ENCODE data around the gene NECAB2. TPM values are rescaled to one million over a fixed set of nuclear protein-coding genes. Genes with fewer than 3 reads are reported as not detected.

Gene NECAB2
- polyA plus RNA-seq, 1 donor (not counting 4 experiments of a cell fraction or from before 2014, with no cell fraction given), result not detected

DNA sequence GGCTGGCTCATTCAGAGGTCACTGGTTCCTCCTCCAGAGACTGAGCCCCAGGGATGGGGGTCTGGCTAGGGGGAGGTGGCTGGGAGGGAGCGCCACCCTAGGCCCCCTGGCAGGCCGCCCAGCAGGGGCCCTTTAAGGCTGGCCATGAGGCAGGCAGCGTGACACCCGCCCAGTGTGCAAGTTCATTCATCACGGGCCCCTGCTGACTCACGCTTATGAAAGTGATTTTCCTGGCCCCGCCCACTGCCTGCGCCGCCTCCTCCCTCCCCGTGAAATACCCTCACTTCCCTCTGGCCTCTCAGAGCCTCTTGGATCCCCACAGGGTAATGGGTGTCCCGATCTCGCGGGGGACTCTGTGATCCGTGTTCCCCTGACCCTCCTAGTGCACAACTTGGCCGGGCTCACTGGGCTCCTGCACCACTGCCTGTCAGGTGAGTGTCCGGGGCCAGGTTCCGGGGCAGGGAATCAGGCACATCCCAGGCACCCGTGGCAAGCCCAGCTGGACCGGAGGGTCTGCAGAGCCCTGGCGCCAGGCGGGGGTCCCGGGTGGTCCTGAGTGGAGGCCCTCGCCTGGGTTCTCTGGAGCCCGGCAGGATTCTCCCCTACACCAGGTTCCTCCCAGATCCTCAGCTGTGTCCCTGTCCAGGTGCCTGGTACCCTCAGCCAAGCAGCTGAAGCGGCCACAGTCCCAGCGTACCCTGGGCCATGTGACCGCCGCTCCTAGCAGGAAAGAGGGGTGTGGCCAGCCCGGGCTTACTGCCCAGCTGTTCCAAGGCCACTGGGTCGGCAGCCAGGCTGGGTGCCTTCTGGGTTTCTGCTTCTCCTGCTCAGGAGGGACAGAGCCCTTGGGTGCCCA lies 14.9 kb upstream of the NECAB2 start, which contains the start of gene OSGIN1:
Gene OSGIN1, plus strand, starts transcription at position 301 of the 856 bp plus-strand sequence. CDS start 4,432 bp downstream, outside the sequence.
- H3K79me2 ChIP-seq (ENCODE audit: control insufficient read depth, insufficient read depth, low read length), result no peaks in the 10 kb centered on the region
- dilution Hi-C loops (cut with MboI; ENCODE audit: extremely low pct_ligation_motif_present, low sequenced_read_pairs), result no loop called here
- TF ChIP-seq, protein P1, sequence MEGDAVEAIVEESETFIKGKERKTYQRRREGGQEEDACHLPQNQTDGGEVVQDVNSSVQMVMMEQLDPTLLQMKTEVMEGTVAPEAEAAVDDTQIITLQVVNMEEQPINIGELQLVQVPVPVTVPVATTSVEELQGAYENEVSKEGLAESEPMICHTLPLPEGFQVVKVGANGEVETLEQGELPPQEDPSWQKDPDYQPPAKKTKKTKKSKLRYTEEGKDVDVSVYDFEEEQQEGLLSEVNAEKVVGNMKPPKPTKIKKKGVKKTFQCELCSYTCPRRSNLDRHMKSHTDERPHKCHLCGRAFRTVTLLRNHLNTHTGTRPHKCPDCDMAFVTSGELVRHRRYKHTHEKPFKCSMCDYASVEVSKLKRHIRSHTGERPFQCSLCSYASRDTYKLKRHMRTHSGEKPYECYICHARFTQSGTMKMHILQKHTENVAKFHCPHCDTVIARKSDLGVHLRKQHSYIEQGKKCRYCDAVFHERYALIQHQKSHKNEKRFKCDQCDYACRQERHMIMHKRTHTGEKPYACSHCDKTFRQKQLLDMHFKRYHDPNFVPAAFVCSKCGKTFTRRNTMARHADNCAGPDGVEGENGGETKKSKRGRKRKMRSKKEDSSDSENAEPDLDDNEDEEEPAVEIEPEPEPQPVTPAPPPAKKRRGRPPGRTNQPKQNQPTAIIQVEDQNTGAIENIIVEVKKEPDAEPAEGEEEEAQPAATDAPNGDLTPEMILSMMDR (optimal IDR thresholded peaks at IDR 0.05 in 1 of 3, IDR thresholded peaks at IDR 0.05 in 1 of 3, conservative IDR thresholded peaks at IDR 0.05 in 1 of 3; ENCODE audit: extremely low read depth in 1 of 3, insufficient read depth in 2 of 3, low read length in 3 of 3), result no peak
- TF ChIP-seq EZH2 (IDR thresholded peaks at IDR 0.05; ENCODE audit: low read length), result no peak
- H3K9me3 ChIP-seq (ENCODE audit: control insufficient read depth, low read depth, low read length), result no peaks in the 10 kb centered on the region
- H3K9me1 ChIP-seq (ENCODE audit: control insufficient read depth, extremely low read depth, insufficient read depth, low read length), result no peaks in the 10 kb centered on the region
- peak within 1 kb of the TSS; percentile 85 for H3K27ac ChIP-seq (ENCODE audit: control insufficient read depth, insufficient read depth, low read length)
- H3K4me3 ChIP-seq (ENCODE audit: control insufficient read depth in 2 of 3, extremely low read depth in 1 of 3, insufficient read depth in 2 of 3, low read depth in 1 of 3, low read length in 3 of 3), result peak within 1 kb of the TSS; percentile 62 to 80 (median 78)
- peak within 1 kb of the TSS; percentile 85 for H3K9ac ChIP-seq (ENCODE audit: control insufficient read depth, extremely low read depth, insufficient read depth, low read length)
- peak within 1 kb of the TSS; percentile 93 for H2AFZ ChIP-seq (ENCODE audit: control insufficient read depth, low read length)
- peaks cover 19% of the 10 kb centered on the region for H3K4me1 ChIP-seq (ENCODE audit: control insufficient read depth, extremely low read depth, insufficient read depth, low read length)
- no peaks in the 10 kb centered on the region for H4K20me1 ChIP-seq (ENCODE audit: control insufficient read depth, extremely low read depth, insufficient read depth, low read length)
- peak within 1 kb of the TSS; percentile 86 for H3K4me2 ChIP-seq (ENCODE audit: control insufficient read depth, extremely low read depth, insufficient read depth, low read depth, low read length)
- H3K36me3 ChIP-seq (ENCODE audit: control insufficient read depth in 2 of 2, extremely low read depth in 1 of 2, insufficient read depth in 2 of 2, low read length in 2 of 2), result peaks cover 0 to under 1% of the 10 kb centered on the region in 2 experiments
- H3K27me3 ChIP-seq (ENCODE audit: control insufficient read depth, extremely low read depth, insufficient read depth, low read length), result no peaks in the 10 kb centered on the region
- DNase-seq (ENCODE audit: low read depth, low spot score) (peak; percentile 23), FAIRE-seq (no peak)

- FAIRE-seq (no peak), DNase-seq (ENCODE audit: low read depth, low spot score) (peak; percentile 19)
- Histone ChIP-seq H3K9ac (ENCODE audit: control insufficient read depth, extremely low read depth, insufficient read depth, low read length) (peak overlapping the region; percentile 85), H3K36me3 (ENCODE audit: control insufficient read depth in 2 of 2, extremely low read depth in 1 of 2, insufficient read depth in 2 of 2, low read length in 2 of 2) (peaks cover 0 to 6% of the 10 kb centered on the region in 2 experiments), H3K4me3 (ENCODE audit: control insufficient read depth in 2 of 3, extremely low read depth in 1 of 3, insufficient read depth in 2 of 3, low read depth in 1 of 3, low read length in 3 of 3) (peak overlapping the region; percentile 62 to 80 (median 78)), H4K20me1 (ENCODE audit: control insufficient read depth, extremely low read depth, insufficient read depth, low read length) (no peaks in the 10 kb centered on the region), H3K9me1 (ENCODE audit: control insufficient read depth, extremely low read depth, insufficient read depth, low read length) (no peaks in the 10 kb centered on the region), H3K4me1 (ENCODE audit: control insufficient read depth, extremely low read depth, insufficient read depth, low read length) (peaks cover 19% of the 10 kb centered on the region), H3K79me2 (ENCODE audit: control insufficient read depth, insufficient read depth, low read length) (no peaks in the 10 kb centered on the region), H2AFZ (ENCODE audit: control insufficient read depth, low read length) (peak overlapping the region; percentile 78), H3K27me3 (ENCODE audit: control insufficient read depth, extremely low read depth, insufficient read depth, low read length) (no peaks in the 10 kb centered on the region), H3K4me2 (ENCODE audit: control insufficient read depth, extremely low read depth, insufficient read depth, low read depth, low read length) (peak overlapping the region; percentile 86), H3K9me3 (ENCODE audit: control insufficient read depth, low read depth, low read length) (no peaks in the 10 kb centered on the region), H3K27ac (ENCODE audit: control insufficient read depth, insufficient read depth, low read length) (peak overlapping the region; percentile 85)
- dilution Hi-C loops (cut with MboI; ENCODE audit: extremely low pct_ligation_motif_present, low sequenced_read_pairs), result no loop called here
- TF ChIP-seq EZH2 (IDR thresholded peaks at IDR 0.05; ENCODE audit: low read length), result no peak
- TF ChIP-seq, protein P1 (optimal IDR thresholded peaks at IDR 0.05 in 1 of 3, IDR thresholded peaks at IDR 0.05 in 1 of 3, conservative IDR thresholded peaks at IDR 0.05 in 1 of 3; ENCODE audit: extremely low read depth in 1 of 3, insufficient read depth in 2 of 3, low read length in 3 of 3), result peak; percentile 64 to 80 (median 76)
Measured at GRCh38 chr16:83953796-83954576, 14.1 kb upstream of the NECAB2 start.

All from keratinocyte (primary cell).